ENCODE data around the gene EXOC3L1.

DNA sequence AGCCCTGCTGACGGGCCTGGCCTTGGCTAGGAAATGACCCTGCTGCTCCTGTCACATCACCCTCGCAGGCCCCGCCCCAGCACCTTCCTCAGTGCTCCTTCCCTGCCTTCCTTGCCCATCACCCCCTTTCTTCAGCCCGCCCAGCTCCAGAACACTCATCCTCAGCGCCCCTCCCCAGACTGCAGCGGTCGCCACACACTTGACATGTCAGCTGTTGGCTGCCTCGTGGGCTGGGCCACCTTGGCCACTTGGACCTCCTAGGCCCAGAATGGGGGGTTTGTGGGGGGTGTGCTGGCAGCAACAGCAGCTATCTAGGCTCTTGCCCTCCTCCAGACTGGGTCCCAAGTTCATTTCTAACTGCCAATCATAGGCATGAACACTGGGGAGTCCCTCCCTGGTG lies 19.6 kb upstream of the EXOC3L1 start:
- TF ChIP-seq POLR2AphosphoS5 (IDR thresholded peaks at IDR 0.05; ENCODE audit: low read depth, low read length) (no peak), TAF1 (IDR thresholded peaks at IDR 0.05; ENCODE audit: borderline replicate concordance, insufficient read depth, low read length) (no peak), FOXP2 (optimal IDR thresholded peaks at IDR 0.05; ENCODE audit: borderline replicate concordance, extremely low read depth, extremely low read length, insufficient read depth) (no peak), SIN3A (IDR thresholded peaks at IDR 0.05; ENCODE audit: borderline replicate concordance, insufficient read depth, low read length) (no peak)
- TF ChIP-seq, protein P1, sequence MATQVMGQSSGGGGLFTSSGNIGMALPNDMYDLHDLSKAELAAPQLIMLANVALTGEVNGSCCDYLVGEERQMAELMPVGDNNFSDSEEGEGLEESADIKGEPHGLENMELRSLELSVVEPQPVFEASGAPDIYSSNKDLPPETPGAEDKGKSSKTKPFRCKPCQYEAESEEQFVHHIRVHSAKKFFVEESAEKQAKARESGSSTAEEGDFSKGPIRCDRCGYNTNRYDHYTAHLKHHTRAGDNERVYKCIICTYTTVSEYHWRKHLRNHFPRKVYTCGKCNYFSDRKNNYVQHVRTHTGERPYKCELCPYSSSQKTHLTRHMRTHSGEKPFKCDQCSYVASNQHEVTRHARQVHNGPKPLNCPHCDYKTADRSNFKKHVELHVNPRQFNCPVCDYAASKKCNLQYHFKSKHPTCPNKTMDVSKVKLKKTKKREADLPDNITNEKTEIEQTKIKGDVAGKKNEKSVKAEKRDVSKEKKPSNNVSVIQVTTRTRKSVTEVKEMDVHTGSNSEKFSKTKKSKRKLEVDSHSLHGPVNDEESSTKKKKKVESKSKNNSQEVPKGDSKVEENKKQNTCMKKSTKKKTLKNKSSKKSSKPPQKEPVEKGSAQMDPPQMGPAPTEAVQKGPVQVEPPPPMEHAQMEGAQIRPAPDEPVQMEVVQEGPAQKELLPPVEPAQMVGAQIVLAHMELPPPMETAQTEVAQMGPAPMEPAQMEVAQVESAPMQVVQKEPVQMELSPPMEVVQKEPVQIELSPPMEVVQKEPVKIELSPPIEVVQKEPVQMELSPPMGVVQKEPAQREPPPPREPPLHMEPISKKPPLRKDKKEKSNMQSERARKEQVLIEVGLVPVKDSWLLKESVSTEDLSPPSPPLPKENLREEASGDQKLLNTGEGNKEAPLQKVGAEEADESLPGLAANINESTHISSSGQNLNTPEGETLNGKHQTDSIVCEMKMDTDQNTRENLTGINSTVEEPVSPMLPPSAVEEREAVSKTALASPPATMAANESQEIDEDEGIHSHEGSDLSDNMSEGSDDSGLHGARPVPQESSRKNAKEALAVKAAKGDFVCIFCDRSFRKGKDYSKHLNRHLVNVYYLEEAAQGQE (IDR thresholded peaks at IDR 0.05; ENCODE audit: insufficient read depth in 1 of 2, low read depth in 2 of 2, low read length in 2 of 2) = no peak
